ENCODE data around the gene FOSL1.

Gene FOSL1

DNA sequence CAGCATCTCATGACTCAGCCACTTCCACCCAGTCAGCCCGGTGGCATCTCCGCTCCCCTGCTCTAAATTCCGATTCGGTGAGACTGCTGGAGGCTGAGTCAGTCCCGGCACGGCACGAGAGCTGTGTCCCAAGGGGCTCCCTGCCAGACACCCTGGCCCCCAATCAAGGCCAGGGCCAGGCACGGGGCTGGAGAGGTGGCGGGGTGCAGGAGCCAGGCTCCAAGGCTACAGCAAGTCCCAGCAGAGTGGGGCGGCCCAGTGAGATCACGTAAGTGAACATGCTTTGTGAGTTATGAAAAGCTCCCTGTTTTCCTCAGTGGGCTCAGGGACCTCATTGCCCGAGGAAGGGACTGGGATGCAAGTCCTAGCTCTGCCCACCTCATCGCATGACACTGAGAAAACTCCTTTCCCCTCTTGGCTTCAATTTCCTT is 15.6 kb upstream of the FOSL1 start:
- no peak for DNase-seq
- Mint-ChIP-seq H3K4me3 (no peak overlapping the region), H3K4me1 (ENCODE audit: low read depth) (peaks cover 46% of the 10 kb centered on the region), H3K27me3 (no peaks in the 10 kb centered on the region), H3K36me3 (ENCODE audit: low read depth) (peaks cover 20% of the 10 kb centered on the region), H3K27ac (no peak overlapping the region), H3K9me3 (no peaks in the 10 kb centered on the region)

DNA sequence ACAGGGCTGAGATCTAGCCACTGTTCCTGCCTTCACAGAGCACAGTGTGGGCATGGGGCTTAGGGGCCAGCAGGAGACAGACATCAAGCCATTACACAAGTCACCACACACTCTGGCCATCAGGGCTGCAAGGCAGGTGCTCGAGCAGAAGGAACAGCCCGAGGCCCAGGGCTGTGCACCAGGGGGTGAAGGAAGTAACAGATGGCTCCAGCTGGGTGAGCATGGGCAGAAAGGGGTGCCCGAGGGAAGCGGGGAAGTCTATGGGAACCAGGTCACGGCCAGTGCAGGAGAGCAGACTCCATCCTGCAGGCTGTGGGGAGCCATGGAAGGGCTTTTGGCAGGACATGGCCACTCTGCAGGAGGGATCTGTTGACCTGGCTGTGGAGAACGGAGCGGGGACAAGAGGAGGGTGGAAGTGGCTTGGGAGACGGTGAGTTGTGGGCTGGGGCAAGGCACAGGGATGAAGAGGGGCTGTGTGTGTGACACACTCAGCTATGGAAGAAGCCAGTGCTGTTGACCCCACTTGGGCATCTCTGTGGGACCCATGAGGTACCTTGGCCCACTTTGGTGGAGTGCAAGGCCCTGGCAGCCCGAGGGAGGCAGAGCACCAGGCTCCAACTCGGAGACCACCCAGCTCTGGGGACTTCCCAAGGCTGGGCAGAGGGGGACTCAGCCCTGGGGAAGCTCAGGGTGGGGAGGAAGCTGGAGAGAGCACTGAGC is 15.1 kb upstream of the FOSL1 start:
- Mint-ChIP-seq H3K4me1 (ENCODE audit: low read depth) (peaks cover 41% of the 10 kb centered on the region), H3K4me3 (no peak overlapping the region), H3K36me3 (ENCODE audit: low read depth) (peaks cover 15% of the 10 kb centered on the region), H3K27ac (peak overlapping the region; percentile 5), H3K27me3 (no peaks in the 10 kb centered on the region), H3K9me3 (no peaks in the 10 kb centered on the region)
- DNase-seq: no peak

DNA sequence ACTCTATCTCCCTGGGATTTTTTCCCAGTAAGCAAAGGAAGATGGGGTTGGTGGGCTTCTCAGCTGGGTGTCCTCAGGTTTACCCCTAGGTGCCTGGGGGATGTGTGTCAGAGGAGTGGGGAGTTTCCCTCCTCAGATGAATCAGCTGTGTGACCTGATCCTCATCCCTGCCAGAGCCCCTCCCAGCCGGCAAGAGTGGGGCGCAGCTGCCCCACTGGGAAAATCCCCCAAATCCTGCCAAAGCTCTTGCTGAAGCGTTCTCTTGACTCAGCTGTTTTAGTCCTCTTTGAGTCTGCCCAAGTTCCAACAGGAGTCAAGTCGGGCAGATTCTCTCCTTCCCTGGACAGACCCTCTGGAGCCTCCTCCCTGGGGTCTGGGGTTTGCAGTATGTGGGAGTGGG is 12.7 kb upstream of the FOSL1 start:
- no peak overlapping the region for H3K4me3 Mint-ChIP-seq
- H3K27ac Mint-ChIP-seq: no peak overlapping the region
- H3K9me3 Mint-ChIP-seq: no peaks in the 10 kb centered on the region
- peaks cover 7% of the 10 kb centered on the region for H3K27me3 Mint-ChIP-seq
- H3K4me1 Mint-ChIP-seq (ENCODE audit: low read depth): peaks cover 40% of the 10 kb centered on the region
- no peak for DNase-seq
- peaks cover 2% of the 10 kb centered on the region for H3K36me3 Mint-ChIP-seq (ENCODE audit: low read depth)

DNA sequence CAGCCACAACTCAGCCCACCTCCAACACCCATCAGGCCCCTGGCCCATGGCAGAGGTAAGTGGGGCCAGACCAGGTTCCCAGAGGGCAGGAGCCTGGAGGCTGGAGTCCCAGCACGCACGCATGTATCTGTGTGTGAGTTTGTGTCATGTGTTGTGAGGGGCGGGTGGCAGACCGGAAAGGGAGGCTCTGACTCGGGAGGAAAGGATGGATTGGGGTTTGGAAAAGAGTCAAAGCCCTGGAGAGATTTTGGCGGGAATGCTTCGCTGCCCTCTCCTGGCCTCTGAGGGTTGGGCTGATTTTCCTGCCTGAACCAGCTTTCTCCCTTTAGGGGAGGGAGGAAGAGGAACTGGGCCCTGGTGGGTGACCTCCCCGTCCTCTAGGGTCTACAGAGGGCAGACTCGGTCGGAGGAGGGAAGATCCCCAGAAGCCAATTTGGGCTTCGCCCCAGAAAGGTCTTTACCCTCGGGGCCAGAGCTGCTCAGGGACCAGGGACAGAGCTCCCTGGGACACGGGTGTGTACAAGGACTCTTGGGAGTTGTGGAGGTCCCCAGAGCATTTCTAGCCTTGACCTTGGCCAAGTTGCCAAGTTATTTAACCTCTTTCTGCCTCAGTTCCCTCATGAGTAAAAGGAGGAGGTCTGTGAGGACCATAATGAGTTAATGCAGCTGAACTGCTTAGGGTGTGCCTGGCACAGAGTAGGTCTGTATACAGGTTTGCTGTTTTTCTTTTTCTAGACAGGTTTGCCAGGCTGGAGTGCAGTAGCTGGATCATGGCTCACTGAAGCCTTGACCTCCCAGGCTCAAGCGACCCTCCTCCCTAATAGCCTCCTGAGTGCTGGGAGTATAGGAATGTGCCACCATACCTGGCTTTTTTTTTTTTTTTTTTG is 11.7 kb upstream of the FOSL1 start:
- no peaks in the 10 kb centered on the region for H3K9me3 Mint-ChIP-seq
- H3K27ac Mint-ChIP-seq: peak overlapping the region; percentile 51
- DNase-seq: no peak
- no peak overlapping the region for H3K4me3 Mint-ChIP-seq
- peaks cover 7% of the 10 kb centered on the region for H3K27me3 Mint-ChIP-seq
- peaks cover 31% of the 10 kb centered on the region for H3K4me1 Mint-ChIP-seq (ENCODE audit: low read depth)
- H3K36me3 Mint-ChIP-seq (ENCODE audit: low read depth): peaks cover 1% of the 10 kb centered on the region

DNA sequence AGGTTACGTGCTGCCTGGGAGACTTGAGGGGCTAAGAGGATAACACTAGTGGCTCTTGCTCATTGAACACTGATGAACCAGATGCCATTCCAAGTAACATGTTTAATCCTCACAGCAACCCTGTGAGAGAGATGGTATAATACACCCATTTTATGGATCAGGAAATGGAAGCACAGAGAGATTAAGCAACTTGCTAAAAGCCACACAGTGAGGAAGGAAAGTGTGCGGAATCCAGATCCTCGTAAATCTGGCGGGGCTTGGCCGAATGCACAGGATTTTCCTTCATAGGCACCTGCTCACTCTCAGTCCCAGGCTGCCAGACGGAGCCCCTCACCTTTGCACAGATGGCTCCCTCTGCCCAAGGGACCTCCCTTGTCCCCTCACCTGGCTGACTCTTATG is 7.7 kb upstream of the FOSL1 start:
- DNase-seq: no peak
- no peaks in the 10 kb centered on the region for H3K36me3 Mint-ChIP-seq (ENCODE audit: low read depth)
- H3K27me3 Mint-ChIP-seq: peaks cover 7% of the 10 kb centered on the region
- no peaks in the 10 kb centered on the region for H3K9me3 Mint-ChIP-seq
- peaks cover 7% of the 10 kb centered on the region for H3K4me1 Mint-ChIP-seq (ENCODE audit: low read depth)
- no peak overlapping the region for H3K27ac Mint-ChIP-seq
- H3K4me3 Mint-ChIP-seq: no peak overlapping the region

DNA sequence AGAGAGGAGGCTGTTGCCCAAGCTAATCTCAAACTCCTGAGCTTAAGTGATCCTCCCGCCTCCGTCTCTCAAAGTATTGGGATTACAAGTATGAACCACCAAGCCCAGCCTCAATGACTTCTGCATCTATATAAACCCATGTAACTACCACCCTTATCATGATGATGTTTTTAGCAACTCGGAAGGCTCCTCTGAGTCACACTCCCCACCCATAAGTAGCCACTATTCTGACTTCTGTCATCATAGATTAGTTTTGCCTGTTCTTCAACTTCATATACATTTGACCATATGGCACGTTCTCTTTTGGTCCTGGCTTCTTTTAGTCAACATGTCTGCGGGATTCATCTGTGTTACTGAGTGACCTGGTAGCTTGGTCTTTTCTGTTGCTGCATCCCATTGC is 6.4 kb upstream of the FOSL1 start:
- no peak overlapping the region for H3K4me3 Mint-ChIP-seq
- peaks cover 16% of the 10 kb centered on the region for H3K4me1 Mint-ChIP-seq (ENCODE audit: low read depth)
- peaks cover 7% of the 10 kb centered on the region for H3K27me3 Mint-ChIP-seq
- no peaks in the 10 kb centered on the region for H3K9me3 Mint-ChIP-seq
- no peak for DNase-seq
- H3K27ac Mint-ChIP-seq: no peak overlapping the region
- no peaks in the 10 kb centered on the region for H3K36me3 Mint-ChIP-seq (ENCODE audit: low read depth)

DNA sequence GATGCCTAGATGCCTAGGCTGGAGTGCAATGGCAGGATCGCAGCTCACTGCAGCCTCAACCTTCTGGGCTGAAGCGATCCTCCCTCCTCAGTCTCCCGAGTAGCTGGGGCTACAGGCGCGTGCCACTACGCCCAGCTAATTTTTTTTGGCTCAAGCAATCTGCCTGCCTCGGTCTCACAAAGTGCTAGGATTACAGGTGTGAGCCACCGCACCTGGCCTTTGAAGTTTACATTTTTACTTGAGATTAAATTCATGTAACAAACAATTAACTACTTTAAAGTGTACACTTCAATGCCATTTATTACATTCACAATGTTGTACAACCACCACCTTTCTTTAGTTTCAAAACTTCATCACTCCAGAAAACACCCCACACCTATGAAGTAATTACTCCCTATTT is 3.5 kb upstream of the FOSL1 start:
- H3K4me3 Mint-ChIP-seq: no peak overlapping the region
- H3K36me3 Mint-ChIP-seq (ENCODE audit: low read depth): peaks cover 6% of the 10 kb centered on the region
- H3K9me3 Mint-ChIP-seq: no peaks in the 10 kb centered on the region
- no peak overlapping the region for H3K27ac Mint-ChIP-seq
- no peaks in the 10 kb centered on the region for H3K27me3 Mint-ChIP-seq
- DNase-seq: no peak
- H3K4me1 Mint-ChIP-seq (ENCODE audit: low read depth): peaks cover 19% of the 10 kb centered on the region

DNA sequence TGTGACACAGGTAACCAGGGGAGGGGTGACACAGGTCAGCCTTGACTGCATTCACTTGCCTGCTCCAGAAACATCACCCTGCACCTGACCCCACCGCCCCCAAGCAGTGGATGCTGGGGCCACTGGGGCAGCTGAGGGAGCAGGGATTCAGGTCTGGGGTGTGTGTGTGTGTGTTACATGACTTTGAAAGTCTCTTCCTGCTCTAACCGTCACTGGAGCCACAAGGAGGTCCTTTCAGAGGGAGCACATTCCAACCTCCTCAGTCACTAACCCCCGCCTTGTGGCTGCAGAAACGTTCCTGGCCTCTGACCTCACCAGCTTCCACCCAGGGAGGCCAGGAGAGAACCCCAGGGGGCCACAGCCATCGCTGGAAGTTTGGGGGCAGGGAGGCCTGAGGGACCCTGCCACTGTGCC is 2.9 kb upstream of the FOSL1 start:
- Mint-ChIP-seq H3K4me1 (ENCODE audit: low read depth) (peaks cover 22% of the 10 kb centered on the region), H3K27ac (no peak overlapping the region), H3K9me3 (no peaks in the 10 kb centered on the region), H3K4me3 (no peak overlapping the region), H3K36me3 (ENCODE audit: low read depth) (peaks cover 12% of the 10 kb centered on the region), H3K27me3 (no peaks in the 10 kb centered on the region)
- DNase-seq: no peak

DNA sequence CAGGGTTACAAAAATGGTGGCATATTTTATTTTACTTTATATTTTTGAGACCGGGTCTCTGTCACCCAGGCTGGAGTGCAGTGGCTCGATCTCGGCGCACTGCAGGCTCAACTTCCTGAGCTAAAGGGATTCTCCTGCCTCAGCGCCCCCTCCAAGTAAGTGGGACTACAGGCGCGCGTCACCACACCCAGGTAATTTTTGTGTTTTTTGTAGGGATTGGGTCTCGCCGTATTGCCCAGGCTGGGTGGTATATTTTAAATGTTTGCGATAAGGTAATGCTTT is 652 bp upstream of the FOSL1 start:
- Mint-ChIP-seq H3K27ac (peak overlapping the region; percentile 89), H3K36me3 (ENCODE audit: low read depth) (peaks cover 31% of the 10 kb centered on the region), H3K4me1 (ENCODE audit: low read depth) (peaks cover 42% of the 10 kb centered on the region), H3K9me3 (no peaks in the 10 kb centered on the region), H3K27me3 (no peaks in the 10 kb centered on the region), H3K4me3 (peak overlapping the region; percentile 76)
- DNase-seq: no peak

DNA sequence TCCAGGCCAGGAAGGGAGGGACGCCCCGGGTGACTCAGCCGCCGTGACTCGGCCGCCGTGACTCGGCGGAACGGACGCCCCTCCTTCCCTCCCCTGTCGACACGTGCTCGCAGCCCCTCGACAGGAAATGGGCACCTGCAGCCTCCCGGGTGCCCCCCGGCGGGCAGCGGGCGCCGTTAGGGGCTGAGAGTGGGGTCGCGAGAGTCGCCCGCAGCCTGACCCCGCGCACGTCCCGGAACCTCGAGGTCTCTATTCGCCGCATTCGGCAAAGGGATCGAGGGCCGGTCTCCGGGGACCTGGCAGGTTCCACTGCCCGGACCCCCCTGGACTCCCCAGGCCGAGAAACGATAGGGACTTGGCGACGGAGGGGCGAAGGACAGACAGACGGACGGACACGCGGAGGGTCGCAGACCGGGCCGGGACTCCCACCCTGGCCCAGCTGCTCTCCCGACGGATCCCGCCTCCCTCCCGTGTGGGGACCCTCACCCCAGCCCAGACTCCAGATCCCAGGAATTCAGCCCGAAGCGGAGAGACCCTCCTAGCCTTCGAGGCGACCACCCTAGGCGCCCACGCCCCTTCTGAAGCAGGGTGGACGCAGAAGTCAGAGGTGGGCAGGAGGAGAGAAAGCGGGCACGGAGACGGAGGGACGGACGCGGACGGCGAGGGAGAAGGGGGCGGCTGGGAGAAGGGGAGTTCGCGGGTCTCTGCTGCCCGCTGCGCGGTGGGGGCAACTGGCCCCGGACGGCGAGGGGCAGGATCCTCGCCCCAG is 648 bp downstream of the FOSL1 start:
- Mint-ChIP-seq H3K4me3 (peak overlapping the region; percentile 85), H3K9me3 (no peaks in the 10 kb centered on the region), H3K27me3 (no peaks in the 10 kb centered on the region), H3K4me1 (ENCODE audit: low read depth) (peaks cover 50% of the 10 kb centered on the region), H3K27ac (peak overlapping the region; percentile 95), H3K36me3 (ENCODE audit: low read depth) (peaks cover 40% of the 10 kb centered on the region)
- DNase-seq: peak; percentile 87

DNA sequence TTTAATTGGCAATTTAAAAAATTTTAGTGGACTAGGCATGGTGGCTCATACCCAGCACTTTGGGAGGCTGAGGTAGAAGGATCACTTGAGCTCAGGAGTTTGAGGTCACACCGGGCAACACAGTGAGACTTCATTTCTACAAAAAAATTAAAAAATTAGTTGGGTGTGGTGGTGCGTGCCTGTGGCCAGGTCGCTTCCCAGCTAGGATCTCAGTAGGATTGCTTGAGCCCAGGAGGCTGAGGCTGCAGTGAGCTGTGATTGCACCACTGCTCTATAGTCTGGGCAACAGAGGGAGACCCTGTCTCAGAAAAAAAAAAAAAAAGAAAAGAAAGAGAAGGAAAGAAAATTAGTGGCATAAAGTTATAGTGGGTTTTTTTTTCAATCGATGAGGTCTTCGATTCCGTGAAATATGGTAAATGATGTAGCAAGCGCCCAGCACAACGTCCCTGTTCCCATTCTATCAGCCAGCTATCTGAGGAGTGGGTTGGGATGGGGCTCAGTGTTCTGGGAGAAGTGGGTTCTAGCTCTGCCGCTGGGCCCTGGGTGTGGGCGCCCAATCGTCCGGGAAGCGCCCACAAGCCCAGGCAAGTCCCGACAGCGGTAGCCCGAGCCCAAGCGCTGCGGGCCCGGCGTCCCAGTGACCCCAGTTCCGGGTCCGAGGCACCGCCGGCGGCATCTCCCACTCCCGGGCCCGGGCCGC is 1.4 kb downstream of the FOSL1 start:
- Mint-ChIP-seq H3K4me3 (peak overlapping the region; percentile 85), H3K27ac (peak overlapping the region; percentile 91), H3K9me3 (no peaks in the 10 kb centered on the region), H3K36me3 (ENCODE audit: low read depth) (peaks cover 47% of the 10 kb centered on the region), H3K4me1 (ENCODE audit: low read depth) (peaks cover 56% of the 10 kb centered on the region), H3K27me3 (no peaks in the 10 kb centered on the region)
- no peak for DNase-seq

DNA sequence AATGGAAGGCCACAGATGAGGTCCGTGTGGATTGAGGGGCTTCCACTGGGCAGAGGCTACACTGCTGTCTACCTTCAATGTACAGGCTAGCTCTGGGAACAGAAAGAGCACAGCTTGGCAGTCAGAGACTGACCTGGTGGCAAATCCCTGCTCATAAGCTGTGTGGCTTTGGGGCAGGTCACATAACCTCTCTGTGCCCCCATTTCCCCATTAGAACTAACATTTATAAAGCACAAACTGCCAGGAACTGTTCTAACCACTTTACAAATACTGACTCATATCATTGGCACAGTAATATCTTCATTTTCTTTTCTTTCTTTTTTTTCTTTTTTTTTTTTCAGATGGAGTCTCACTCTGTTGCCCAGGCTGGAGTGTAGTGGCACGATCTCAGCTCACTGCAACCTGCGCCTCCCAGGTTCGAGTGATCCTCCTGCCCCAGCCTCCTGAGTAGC is 3.1 kb downstream of the FOSL1 start:
- no peaks in the 10 kb centered on the region for H3K9me3 Mint-ChIP-seq
- peak overlapping the region; percentile 90 for H3K27ac Mint-ChIP-seq
- no peaks in the 10 kb centered on the region for H3K27me3 Mint-ChIP-seq
- peak overlapping the region; percentile 85 for H3K4me3 Mint-ChIP-seq
- peaks cover 70% of the 10 kb centered on the region for H3K4me1 Mint-ChIP-seq (ENCODE audit: low read depth)
- peaks cover 64% of the 10 kb centered on the region for H3K36me3 Mint-ChIP-seq (ENCODE audit: low read depth)
- no peak for DNase-seq

DNA sequence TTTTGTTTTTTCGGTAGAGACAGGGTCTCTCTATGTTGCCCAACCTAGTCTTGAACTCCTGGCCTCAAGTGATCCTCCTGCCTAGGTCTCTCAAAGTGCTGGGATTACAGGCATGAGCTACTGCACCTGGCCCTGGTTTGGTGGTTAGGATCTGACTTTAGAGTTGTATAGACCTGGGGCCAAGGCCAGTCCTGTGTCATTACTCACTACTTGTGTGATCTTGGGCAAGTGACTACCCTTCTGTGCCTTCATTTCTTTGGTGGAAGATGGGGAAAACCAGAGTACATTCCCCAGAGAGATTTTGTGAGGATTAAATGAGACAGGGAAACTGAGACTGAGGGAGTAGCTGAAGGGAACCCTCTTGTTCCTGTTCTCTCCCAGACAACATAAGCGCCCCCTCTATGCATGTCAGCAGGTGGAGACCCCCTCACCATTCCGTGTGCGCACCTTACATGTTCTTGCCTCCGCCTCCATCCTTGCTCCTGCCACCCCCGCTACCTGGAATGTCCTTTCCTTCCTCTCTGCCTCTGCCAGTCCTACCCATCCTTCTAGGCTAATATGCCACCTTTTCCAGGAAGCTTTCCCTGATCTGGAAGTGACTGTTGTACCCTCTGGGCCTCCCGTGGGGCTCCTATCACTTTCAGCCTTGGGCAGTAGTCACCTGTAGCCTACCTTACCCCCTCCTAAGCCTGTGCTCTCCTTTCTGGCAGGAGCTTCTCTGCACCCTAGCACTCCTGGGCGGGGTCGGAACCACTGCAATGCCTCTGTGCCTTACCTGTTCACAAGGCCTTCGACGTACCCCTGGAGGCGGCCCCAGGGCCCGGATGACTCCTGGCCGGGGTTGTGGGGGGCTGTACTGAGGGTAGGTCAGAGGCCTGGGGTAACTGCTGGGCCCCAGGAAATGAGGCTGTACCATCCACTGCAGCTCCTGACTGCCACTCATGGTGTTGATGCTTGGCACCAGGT is 3.9 kb downstream of the FOSL1 start:
- peaks cover 71% of the 10 kb centered on the region for H3K36me3 Mint-ChIP-seq (ENCODE audit: low read depth)
- no peak for DNase-seq
- H3K27ac Mint-ChIP-seq: peak overlapping the region; percentile 90
- H3K27me3 Mint-ChIP-seq: no peaks in the 10 kb centered on the region
- no peaks in the 10 kb centered on the region for H3K9me3 Mint-ChIP-seq
- H3K4me1 Mint-ChIP-seq (ENCODE audit: low read depth): peaks cover 68% of the 10 kb centered on the region
- peak overlapping the region; percentile 85 for H3K4me3 Mint-ChIP-seq
